Gastrocnemius medialis (tissue), 4 donors: ENCODE data around the gene SLITRK3.

Source experiments
- POLR2A ChIP-seq, 2 donors: fragments of 450-650 bp; IDR thresholded peaks; one replicate each; pipeline ENCODE4 v1.6.1; 2017; ENCODE audit warnings: antibody characterized with exemption in 2 of 2, mild to moderate bottlenecking in 2 of 2, moderate library complexity in 2 of 2
- TF ChIP-seq, protein P1 (sequence below), 5 experiments: fragments of 450-650 bp in 3 of 5; fragments of 200-600 bp in 2 of 5; sonication (generic) in 2 of 5; IDR thresholded peaks in 4 of 5; conservative IDR thresholded peaks in 1 of 5; 1 replicate in 4 of 5; 2 replicates in 1 of 5; pipeline ENCODE4 v1.5.1; 2016 to 2019; ENCODE audit warnings: antibody characterized with exemption in 5 of 5, mild to moderate bottlenecking in 3 of 5, moderate library complexity in 3 of 5

DNA sequence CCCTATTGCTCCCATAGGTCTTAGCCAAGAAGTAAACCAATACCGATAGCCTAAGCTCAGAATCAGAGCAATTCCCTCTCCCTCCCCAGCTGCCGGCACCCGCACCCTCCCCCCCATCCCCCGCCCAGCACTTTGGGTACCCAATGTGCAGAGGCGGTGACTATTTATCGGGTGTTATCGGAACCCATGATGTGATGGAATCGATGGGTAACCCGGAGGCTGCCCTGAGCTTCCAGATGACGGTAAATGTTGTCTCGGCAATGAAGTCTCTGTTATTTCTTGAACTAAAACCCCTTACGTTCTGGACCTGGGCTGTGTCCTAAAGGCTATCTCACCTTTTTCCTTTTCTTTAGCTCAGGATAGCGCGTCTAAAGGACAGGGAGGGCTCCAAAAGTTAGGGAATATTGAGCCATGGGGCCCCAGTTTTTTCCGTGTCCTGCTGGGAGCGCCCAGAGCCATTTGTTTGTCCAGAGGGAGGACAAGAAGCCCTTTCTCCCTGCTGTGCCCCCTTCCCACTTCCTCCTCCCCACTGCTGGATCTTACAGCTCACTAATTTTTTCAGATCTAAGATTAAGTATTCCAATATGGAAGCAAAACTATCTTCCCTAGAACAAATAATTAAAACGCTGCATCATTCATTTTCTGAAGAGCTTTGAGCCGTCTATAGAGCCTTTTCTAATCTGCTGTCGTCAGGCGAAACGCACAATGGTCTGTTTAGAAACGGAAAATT, 1.5 kb downstream of the SLITRK3 start:
- TF ChIP-seq, protein P1, sequence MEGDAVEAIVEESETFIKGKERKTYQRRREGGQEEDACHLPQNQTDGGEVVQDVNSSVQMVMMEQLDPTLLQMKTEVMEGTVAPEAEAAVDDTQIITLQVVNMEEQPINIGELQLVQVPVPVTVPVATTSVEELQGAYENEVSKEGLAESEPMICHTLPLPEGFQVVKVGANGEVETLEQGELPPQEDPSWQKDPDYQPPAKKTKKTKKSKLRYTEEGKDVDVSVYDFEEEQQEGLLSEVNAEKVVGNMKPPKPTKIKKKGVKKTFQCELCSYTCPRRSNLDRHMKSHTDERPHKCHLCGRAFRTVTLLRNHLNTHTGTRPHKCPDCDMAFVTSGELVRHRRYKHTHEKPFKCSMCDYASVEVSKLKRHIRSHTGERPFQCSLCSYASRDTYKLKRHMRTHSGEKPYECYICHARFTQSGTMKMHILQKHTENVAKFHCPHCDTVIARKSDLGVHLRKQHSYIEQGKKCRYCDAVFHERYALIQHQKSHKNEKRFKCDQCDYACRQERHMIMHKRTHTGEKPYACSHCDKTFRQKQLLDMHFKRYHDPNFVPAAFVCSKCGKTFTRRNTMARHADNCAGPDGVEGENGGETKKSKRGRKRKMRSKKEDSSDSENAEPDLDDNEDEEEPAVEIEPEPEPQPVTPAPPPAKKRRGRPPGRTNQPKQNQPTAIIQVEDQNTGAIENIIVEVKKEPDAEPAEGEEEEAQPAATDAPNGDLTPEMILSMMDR (IDR thresholded peaks at IDR 0.05 in 4 of 5, conservative IDR thresholded peaks at IDR 0.05 in 1 of 5) = no peak
- no peak for TF ChIP-seq POLR2A (IDR thresholded peaks at IDR 0.05)
